Suppressor macrophage treated with lipopolysaccharide for 1 hour (primary cell): ENCODE results near the gene ASF1A.

Experiments used
- DNase-seq, 3 donors: peaks; one replicate each; pipeline ENCODE4 v3.0.0-alpha.2; 2020 to 2022

Gene ASF1A

GRCh38 chr6:118882314-118882905 is 11.5 kb upstream of the ASF1A start:
- DNase-seq = no peak

- DNase-seq = no peak
Measured at GRCh38 chr6:118886641-118887040, 7.3 kb upstream of the ASF1A start.

GRCh38 chr6:118889163-118889562 is 4.8 kb upstream of the ASF1A start:
- DNase-seq = no peak

DNA sequence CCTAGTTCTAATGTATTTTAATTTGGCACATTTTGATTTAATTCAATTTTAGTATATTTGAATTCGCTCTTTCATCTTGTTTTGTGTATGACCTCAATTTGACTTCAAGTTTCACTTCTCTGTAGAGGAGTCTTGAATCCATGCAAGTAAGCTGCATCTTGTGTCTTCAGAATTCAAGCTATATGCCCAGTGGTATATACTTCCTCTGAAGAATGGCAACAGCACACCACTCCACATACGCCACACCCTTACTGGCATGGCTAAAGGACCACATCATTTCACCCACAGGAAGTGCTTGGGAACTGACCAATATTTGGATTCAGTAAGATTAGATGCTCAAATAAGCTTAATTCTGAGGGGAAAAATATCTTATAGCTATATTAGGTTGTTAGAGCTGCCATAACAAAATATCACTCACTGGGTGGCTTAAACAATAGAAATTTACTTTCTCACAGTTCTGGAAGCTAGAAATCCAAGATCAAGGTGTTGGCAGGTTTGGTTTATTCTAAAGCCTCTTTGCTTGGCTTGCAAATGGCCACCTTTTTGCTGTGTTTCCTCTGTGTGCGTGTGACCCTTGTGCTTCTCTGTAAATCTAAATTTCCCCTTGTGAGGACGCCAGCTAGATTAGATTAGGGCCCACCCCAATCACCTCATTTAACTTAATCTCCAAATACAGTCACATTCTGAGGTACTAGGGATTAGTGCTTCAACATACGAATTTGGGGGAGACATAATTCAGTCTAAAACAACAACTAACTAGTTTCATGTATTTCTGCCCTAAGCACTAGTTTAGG is 2.8 kb upstream of the ASF1A start:
- DNase-seq = peak; percentile 24 to 46 (median 30)

GRCh38 chr6:118892355-118892991 is 1.5 kb upstream of the ASF1A start:
- peak in 2 of 3 donors; percentile 17 to 38 for DNase-seq

DNA sequence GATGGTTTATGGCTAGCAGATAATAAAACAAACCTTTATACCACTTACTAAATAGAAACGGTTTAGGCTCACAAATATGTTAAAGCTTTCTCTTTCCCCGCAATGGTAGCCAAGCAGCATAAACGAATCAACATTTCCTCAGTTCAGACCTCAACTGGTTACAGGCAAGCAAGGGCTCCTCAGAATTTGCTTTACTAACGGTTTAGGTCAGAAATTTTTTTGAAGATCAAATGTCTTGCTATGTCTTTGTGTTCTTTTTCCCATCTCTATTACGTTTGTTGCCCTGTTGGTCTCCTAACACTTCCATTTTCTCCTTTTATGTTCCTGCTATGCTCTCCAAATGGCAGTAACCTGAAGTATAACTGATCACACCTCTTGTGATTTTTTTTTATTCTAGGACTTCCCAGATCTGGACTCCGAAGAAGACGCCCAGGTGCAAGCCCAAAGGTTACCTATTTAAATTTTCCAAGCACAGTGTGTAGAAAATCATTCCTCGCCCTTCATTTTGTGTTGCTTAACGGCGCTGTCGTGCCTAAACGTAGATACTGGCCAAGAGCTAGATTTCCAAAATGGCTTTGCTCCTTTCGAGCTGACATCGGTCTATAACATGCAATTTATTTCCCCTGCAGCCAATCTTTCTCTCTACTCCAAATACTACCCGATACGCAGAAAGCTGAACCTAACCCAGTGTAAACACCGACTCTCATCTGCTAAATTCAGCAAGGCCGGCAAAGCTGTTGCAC is 717 bp upstream of the ASF1A start:
- DNase-seq = peak; percentile 35 to 48 (median 43)

DNA sequence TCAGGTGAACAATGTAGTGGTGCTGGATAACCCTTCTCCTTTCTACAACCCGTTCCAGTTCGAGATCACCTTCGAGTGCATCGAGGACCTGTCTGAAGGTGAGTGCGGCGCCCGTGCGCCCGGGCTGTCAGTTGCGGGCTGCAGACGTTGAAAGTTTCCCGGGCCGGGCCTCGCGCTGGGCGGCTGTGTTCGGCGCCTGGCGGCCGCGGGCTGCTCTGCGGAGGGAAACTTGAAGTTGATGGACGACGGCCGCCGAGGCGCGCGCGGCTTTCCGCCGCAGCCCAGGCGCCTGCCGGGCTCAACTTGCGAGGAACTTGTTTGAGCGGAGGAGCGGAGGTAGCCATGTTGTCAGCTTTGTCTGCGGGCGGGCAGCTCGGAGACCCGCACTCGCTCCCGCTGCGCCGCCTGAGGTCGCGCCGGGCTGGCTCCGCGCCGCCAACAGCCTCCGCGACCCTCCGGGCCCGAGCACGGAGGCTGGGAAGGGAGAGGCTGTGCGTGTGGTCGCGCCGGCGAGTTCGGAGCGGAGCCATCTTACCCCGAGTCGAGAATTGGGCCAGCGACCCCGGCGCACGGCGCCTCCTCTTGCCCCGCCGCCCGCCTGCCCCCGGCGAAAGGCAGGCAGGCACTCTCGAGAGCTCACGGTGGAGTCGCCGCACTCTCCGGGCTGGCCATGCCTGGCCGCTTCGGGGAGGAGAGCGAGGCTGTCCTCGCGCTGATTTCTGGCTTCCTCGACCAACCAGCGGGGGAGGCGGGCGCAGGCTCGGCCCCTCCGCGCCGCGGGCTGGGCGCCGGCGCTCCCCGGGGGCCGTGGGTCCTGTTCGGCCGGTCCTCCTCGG is 691 bp downstream of the ASF1A start:
- peak; percentile 58 to 88 (median 75) for DNase-seq

DNA sequence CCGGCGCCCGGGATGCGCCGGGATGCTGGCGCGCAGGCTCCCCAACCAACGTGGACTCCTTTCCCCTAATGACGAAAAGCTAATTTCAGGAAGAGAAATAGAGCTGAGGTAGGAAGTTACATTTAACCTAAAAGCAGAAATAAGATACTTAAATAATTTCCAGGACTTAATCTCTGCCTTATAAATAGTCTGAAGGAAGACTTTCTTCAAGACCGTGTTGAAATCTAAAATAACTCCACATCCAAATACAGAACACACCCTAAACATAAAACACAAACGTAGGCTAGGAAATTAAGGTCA is 1.3 kb downstream of the ASF1A start:
- DNase-seq = peak in 1 of 3 donors; percentile 77

DNA sequence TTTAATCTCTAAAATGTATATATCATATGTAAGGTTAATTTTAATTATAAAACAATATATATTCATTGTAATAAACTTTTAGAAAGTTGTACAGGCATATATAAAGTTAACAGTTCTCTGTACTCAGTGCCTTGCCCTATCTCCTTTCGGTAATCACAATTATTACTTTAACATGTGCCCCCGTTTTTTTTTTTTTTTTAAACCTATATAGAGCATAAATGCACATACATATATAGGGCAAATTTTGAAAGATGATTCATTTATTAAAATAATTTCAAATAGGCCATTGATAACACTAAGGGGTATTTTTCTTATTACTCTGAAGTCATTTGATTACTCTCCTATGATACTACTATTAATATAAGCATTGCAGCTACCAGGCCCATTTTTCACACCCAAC is 1.9 kb downstream of the ASF1A start:
- DNase-seq = no peak

DNA sequence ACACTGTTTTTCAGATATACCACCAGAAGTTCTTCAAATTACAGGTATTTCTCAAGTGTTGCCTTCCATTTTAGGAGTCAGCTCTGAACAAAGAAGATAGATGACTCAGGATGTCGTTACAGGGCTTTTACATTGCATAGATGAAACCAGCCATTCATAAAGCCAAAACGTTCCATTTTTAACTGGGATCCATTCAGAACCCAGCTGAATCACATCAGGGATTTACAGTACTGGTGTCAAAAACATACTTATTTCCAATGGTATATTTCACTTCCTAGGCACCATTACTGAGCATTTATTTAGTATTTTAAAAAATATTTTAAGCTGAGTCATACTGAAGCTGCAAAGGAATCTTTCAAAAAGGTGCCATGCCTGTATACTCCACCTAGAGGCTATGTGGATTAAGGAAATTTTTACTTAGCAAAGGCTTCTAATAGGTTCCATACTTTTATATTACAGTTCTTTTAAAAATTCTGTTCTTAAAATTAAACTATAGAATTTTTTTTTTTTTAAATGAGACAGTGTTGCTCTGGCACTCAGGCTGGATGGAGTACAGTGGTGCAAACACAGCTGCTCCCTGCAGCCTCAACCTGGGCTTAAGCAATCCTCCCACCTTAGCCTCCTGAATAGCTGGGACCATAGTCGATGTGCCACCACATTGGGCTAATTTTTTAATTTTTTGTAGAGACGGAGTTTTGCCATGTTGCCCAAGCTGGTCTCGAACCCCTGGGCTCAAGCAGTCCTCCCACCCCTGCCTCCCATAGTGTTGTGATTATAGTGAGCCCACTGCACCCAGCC is 2.6 kb downstream of the ASF1A start:
- peak; percentile 24 to 60 (median 41) for DNase-seq

DNA sequence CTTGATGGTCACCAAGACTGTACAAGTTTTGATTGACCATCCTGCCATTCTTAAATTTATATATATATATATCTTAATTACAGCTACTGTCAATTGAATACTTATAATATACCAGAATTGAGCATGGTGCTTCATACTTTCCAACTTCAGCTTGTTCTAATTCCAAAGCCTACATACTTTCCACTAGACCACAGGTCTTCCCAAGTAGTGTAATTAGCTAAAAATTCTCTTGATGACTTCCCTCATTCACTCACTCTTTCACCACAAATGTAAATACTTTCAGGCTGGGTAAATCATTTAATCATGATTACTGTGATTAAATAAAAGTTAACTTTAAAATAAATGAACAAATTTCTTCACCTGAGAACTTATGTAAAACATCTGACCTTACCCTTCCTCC is 3.4 kb downstream of the ASF1A start:
- DNase-seq = no peak

DNA sequence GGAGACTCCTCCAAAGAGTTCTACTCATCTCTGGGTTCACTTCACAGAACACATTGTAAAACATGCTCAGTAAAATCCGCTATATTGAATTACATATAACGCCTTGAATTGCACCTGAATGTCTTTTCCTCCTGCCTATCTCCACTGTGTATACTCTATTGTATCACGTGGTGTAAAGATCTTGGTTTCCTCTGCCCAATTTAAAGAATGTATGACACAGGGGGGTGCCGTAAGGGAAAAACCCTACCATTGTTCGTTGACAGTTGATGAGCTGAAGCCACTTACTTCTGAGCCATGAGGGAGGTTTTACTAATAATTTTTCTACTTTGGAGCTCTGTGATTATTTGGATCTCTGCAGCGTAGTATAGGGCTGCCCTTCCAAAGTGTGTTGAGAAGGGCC is 6.0 kb downstream of the ASF1A start:
- DNase-seq = no peak

DNA sequence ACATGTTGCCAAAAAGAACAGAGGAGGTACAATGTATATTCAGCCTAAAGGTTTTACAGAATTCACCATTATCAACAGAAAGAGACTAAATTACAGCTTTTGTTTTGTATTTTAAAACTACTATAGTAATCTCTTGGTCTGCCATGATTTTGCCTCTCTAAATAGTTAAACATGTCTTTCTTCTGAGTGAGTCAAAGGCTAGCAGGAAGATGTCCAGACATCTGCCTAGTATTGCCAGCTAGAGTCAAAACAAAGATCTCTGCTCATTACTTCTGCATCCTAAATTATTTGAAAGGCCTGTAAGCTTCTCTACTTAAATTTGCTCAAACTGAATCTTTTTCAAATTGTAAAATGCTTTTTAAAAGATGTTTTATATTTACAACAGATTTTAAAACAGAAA is 8.8 kb downstream of the ASF1A start:
- no peak for DNase-seq

GRCh38 chr6:118903138-118903537 is 9.2 kb downstream of the ASF1A start:
- no peak for DNase-seq

- DNase-seq = no peak
Measured at GRCh38 chr6:118903691-118904090, 9.7 kb downstream of the ASF1A start.

DNA sequence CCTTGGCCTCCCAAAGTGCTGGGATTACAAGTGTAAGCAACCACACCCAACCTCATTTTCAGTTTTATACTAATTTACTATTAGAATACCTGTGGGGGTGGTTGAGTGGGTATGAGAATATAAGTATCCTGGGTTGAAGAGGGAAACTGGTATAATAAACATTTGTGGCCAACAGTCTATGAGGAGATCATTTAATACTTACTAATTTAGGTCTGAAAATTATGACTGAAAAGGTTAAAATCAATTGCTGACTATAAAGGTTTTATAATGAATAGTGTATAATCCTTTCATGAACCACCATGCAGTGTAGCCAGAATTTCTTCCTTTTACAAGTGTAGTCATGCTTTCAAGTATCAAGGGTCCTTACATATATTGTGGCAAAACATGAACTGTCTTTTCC is 11.1 kb downstream of the ASF1A start:
- DNase-seq = no peak

- no peak for DNase-seq
Measured at GRCh38 chr6:118905851-118906250, 11.9 kb downstream of the ASF1A start.

- no peak for DNase-seq
Measured at GRCh38 chr6:118908441-118908840, 14.5 kb downstream of the ASF1A start.

DNA sequence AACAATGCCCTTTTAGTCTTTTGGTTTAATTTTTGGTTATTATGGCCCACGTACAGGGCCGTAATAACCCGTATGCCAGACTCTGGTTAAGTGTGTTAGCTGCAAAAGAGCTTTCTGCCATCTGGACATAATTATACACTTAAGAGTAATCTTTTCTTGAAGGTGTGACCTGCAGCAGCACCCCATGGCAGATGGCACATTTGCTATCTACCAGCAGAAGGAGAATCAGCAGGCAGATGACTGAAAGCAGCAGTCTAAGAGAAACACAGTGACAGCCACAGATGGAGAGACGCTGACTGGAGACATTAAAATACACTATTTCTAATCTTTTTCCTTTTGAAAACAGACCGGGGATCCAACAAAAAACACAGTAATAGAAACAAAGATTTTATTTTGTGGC is 18.7 kb downstream of the ASF1A start:
- no peak for DNase-seq

- no peak for DNase-seq
Measured at GRCh38 chr6:118913161-118913560, 19.2 kb downstream of the ASF1A start.

DNA sequence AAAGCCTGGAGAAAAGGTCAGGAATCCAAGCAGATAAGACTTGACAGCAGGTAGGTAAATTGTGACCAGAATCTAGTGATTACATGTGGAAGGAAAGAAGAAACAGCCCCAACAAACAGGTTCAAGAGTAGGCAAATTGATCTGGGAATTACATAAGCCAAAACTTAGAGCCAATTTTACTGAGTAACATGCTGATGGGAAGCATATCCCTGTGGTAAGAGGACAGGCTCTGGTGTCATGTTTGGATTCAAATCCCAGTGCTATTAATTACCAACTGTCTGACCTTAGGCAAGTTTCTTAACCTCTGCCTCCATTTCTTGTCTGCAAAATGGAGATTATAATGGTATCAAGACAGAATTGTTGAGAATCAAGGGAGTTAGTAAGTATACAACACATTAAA is 20.6 kb downstream of the ASF1A start:
- no peak for DNase-seq
